SJSA1 (cell line): ENCODE measurements around the gene GRID1. TPM values are rescaled to one million over a fixed set of nuclear protein-coding genes. Genes with fewer than 3 reads are reported as not detected.

Experiments used
- DNase-seq, 2 experiments: peaks; one replicate each; pipeline ENCODE4 v3.0.0-alpha.2; 2015 to 2020; ENCODE audit warnings: low spot score in 2 of 2, low read depth in 1 of 2
- H3K27ac ChIP-seq: fragments of 250-450 bp; sonication (Bioruptor Pico); 2 replicates; pipeline ENCODE4 v1.5.1; 2020; ENCODE audit warnings: mild to moderate bottlenecking, moderate library complexity
- H3K27me3 ChIP-seq: fragments of 250-450 bp; sonication (Bioruptor Pico); replicated peaks from 2 replicates; pipeline ENCODE4 v1.5.1; 2020; ENCODE audit warnings: mild to moderate bottlenecking, moderate library complexity
- H3K36me3 ChIP-seq: fragments of 250-450 bp; sonication (Bioruptor Pico); 2 replicates; pipeline ENCODE4 v1.5.1; 2020; ENCODE audit warnings: mild to moderate bottlenecking
- H3K4me1 ChIP-seq: fragments of 250-450 bp; sonication (Bioruptor Pico); replicated peaks from 2 replicates; pipeline ENCODE4 v1.6.1; 2021; ENCODE audit warnings: mild to moderate bottlenecking
- H3K4me3 ChIP-seq: fragments of 250-450 bp; sonication (Bioruptor Pico); 2 replicates; pipeline ENCODE4 v1.5.1; 2020; ENCODE audit warnings: mild to moderate bottlenecking
- H3K9me3 ChIP-seq: fragments of 250-450 bp; sonication (Bioruptor Pico); replicated peaks from 2 replicates; pipeline ENCODE4 v1.5.1; 2020; ENCODE audit warnings: mild to moderate bottlenecking
- total RNA-seq: library from RNA; depleted of rRNA; stranded (reverse); fragments of >200 nt; shearing (Covaris generic); gene quantifications from 2 replicates; pipeline ENCODE4 v1.2.3, GENCODE V29; 2014

Gene GRID1
- total RNA-seq, 1 experiment from 2014 or later, result 0.05 TPM

- DNase-seq, result no peak
- no peaks in the 10 kb centered on the region for H3K36me3 ChIP-seq
- no peaks in the 10 kb centered on the region for H3K9me3 ChIP-seq
- peaks cover 9% of the 10 kb centered on the region for H3K4me1 ChIP-seq
- no peak overlapping the region for H3K27ac ChIP-seq
- H3K27me3 ChIP-seq, result peaks cover 15% of the 10 kb centered on the region
- H3K4me3 ChIP-seq, result no peak overlapping the region
These were observed 5.2 kb downstream of the GRID1 start for GRCh38 chr10:86361156-86362128.

- no peak for DNase-seq
- no peaks in the 10 kb centered on the region for H3K36me3 ChIP-seq
- H3K27ac ChIP-seq, result no peak overlapping the region
- H3K4me1 ChIP-seq, result peaks cover under 1% of the 10 kb centered on the region
- H3K9me3 ChIP-seq, result no peaks in the 10 kb centered on the region
- no peak overlapping the region for H3K4me3 ChIP-seq
- peaks cover 9% of the 10 kb centered on the region for H3K27me3 ChIP-seq
These were observed 5.9 kb downstream of the GRID1 start for GRCh38 chr10:86360657-86361056.

- peaks cover 2% of the 10 kb centered on the region for H3K27me3 ChIP-seq
- no peaks in the 10 kb centered on the region for H3K4me1 ChIP-seq
- no peaks in the 10 kb centered on the region for H3K9me3 ChIP-seq
- no peak overlapping the region for H3K27ac ChIP-seq
- no peak overlapping the region for H3K4me3 ChIP-seq
- no peak for DNase-seq
- no peaks in the 10 kb centered on the region for H3K36me3 ChIP-seq
These were observed 6.6 kb downstream of the GRID1 start for GRCh38 chr10:86359954-86360353.

GRCh38 chr10:86359111-86359510, 7.5 kb downstream of the GRID1 start:
- no peak for DNase-seq
- no peak overlapping the region for H3K27ac ChIP-seq
- H3K9me3 ChIP-seq, result no peaks in the 10 kb centered on the region
- H3K4me3 ChIP-seq, result no peak overlapping the region
- no peaks in the 10 kb centered on the region; the same call in 1 of the 2 replicates for H3K27me3 ChIP-seq
- H3K4me1 ChIP-seq, result no peaks in the 10 kb centered on the region
- no peaks in the 10 kb centered on the region for H3K36me3 ChIP-seq

- Histone ChIP-seq H3K27ac (no peak overlapping the region), H3K36me3 (no peaks in the 10 kb centered on the region), H3K9me3 (no peaks in the 10 kb centered on the region), H3K4me3 (no peak overlapping the region), H3K4me1 (no peaks in the 10 kb centered on the region), H3K27me3 (no peaks in the 10 kb centered on the region; the same call in 1 of the 2 replicates)
- no peak for DNase-seq
These were observed 8.9 kb downstream of the GRID1 start for GRCh38 chr10:86357676-86358075.

GRCh38 chr10:86357041-86357440, 9.6 kb downstream of the GRID1 start:
- H3K9me3 ChIP-seq, result no peaks in the 10 kb centered on the region
- H3K4me3 ChIP-seq, result no peak overlapping the region
- DNase-seq, result no peak
- H3K4me1 ChIP-seq, result no peaks in the 10 kb centered on the region
- H3K36me3 ChIP-seq, result no peaks in the 10 kb centered on the region
- no peak overlapping the region for H3K27ac ChIP-seq
- no peaks in the 10 kb centered on the region; the same call in 1 of the 2 replicates for H3K27me3 ChIP-seq

GRCh38 chr10:86356296-86356695, 10.3 kb downstream of the GRID1 start:
- no peaks in the 10 kb centered on the region for H3K4me1 ChIP-seq
- no peaks in the 10 kb centered on the region; the same call in 1 of the 2 replicates for H3K27me3 ChIP-seq
- H3K4me3 ChIP-seq, result no peak overlapping the region
- no peaks in the 10 kb centered on the region for H3K36me3 ChIP-seq
- H3K27ac ChIP-seq, result no peak overlapping the region
- no peak for DNase-seq
- no peaks in the 10 kb centered on the region for H3K9me3 ChIP-seq

GRCh38 chr10:86355571-86356038, 11.0 kb downstream of the GRID1 start:
- H3K4me3 ChIP-seq, result no peak overlapping the region
- no peak overlapping the region for H3K27ac ChIP-seq
- no peaks in the 10 kb centered on the region for H3K36me3 ChIP-seq
- no peaks in the 10 kb centered on the region for H3K9me3 ChIP-seq
- DNase-seq, result no peak
- H3K4me1 ChIP-seq, result no peaks in the 10 kb centered on the region
- H3K27me3 ChIP-seq, result no peaks in the 10 kb centered on the region; the same call in 1 of the 2 replicates

GRCh38 chr10:86354761-86355540, 11.6 kb downstream of the GRID1 start:
- Histone ChIP-seq H3K36me3 (no peaks in the 10 kb centered on the region), H3K9me3 (no peaks in the 10 kb centered on the region), H3K4me3 (no peak overlapping the region), H3K27me3 (no peaks in the 10 kb centered on the region; the same call in 1 of the 2 replicates), H3K27ac (no peak overlapping the region), H3K4me1 (no peaks in the 10 kb centered on the region)
- no peak for DNase-seq

GRCh38 chr10:86353506-86354485, 12.8 kb downstream of the GRID1 start:
- Histone ChIP-seq H3K27ac (no peak overlapping the region), H3K36me3 (no peaks in the 10 kb centered on the region), H3K4me1 (no peaks in the 10 kb centered on the region), H3K27me3 (no peaks in the 10 kb centered on the region), H3K4me3 (no peak overlapping the region), H3K9me3 (no peaks in the 10 kb centered on the region)
- no peak for DNase-seq

- H3K9me3 ChIP-seq, result no peaks in the 10 kb centered on the region
- no peaks in the 10 kb centered on the region for H3K36me3 ChIP-seq
- DNase-seq, result no peak
- H3K4me3 ChIP-seq, result no peak overlapping the region
- H3K27me3 ChIP-seq, result no peaks in the 10 kb centered on the region
- peaks cover 8% of the 10 kb centered on the region for H3K4me1 ChIP-seq
- no peak overlapping the region for H3K27ac ChIP-seq
These were observed 15.7 kb downstream of the GRID1 start for GRCh38 chr10:86350897-86351296.

- Histone ChIP-seq H3K36me3 (no peaks in the 10 kb centered on the region), H3K4me1 (peaks cover 11% of the 10 kb centered on the region), H3K27me3 (no peaks in the 10 kb centered on the region), H3K27ac (no peak overlapping the region), H3K9me3 (no peaks in the 10 kb centered on the region), H3K4me3 (no peak overlapping the region)
- DNase-seq, result no peak
These were observed 16.5 kb downstream of the GRID1 start for GRCh38 chr10:86349940-86350630.
